ENCODE data around the gene RAB42.
"Not testable (repeated sequence)": the region's sequence is repeated elsewhere in the genome, so short reads cannot be mapped to it uniquely, and the experiment has no call there.

RAB42 gene

DNA sequence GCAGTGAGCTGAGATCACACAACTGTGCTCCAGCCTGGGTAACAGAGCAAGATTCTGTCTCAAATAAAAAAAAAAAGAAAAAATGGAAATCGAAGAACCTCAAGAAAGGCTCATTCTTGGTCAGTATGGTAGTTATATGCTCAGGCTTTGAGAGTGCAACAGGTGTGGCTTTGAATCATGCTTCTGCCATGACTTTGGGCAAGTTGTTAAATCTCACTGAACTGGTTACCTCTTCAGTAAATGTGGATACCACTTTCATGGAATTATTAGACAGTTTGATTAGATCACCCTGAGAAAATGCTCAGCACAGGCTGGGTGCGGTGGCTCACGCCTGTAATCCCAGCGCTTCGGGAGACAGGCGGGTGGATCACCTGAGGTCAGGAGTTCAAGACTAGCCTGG, 26.3 kb upstream of the RAB42 start:
- Histone ChIP-seq H3K9me3 (ENCODE audit: control insufficient read depth, low read length) (no peaks in the 10 kb centered on the region), H2AK5ac (ENCODE audit: low read length, severe bottlenecking) (no peak overlapping the region), H3K79me1 (replicated peaks; ENCODE audit: low read length, poor library complexity, severe bottlenecking) (peaks cover 11% of the 10 kb centered on the region), H2BK5ac (ENCODE audit: low read depth, low read length, poor library complexity, severe bottlenecking) (no peak overlapping the region), H3K18ac (ENCODE audit: low read depth in 1 of 2, low read length in 2 of 2) (no peak overlapping the region), H3K36me3 (ENCODE audit: control insufficient read depth in 1 of 2, insufficient read depth in 2 of 2, low read depth in 1 of 2, low read length in 2 of 2) (peaks cover 53 to 74% of the 10 kb centered on the region in 2 experiments), H2BK120ac (ENCODE audit: low read depth, low read length) (no peak overlapping the region), H2BK15ac (ENCODE audit: low read depth, poor library complexity, severe bottlenecking) (no peak overlapping the region), H3K9ac (ENCODE audit: low read length) (no peak overlapping the region), H3K14ac (ENCODE audit: low read length in 2 of 2) (no peak overlapping the region), H2BK12ac (ENCODE audit: low read length in 2 of 2) (no peak overlapping the region), H3K23ac (ENCODE audit: low read length in 2 of 2) (no peak overlapping the region), H3K27me3 (ENCODE audit: control insufficient read depth in 1 of 2, insufficient read depth in 1 of 2, low read length in 2 of 2) (no peaks in the 10 kb centered on the region), H4K8ac (ENCODE audit: low read length) (no peak overlapping the region), H2AFZ (ENCODE audit: low read depth, low read length) (no peak overlapping the region), H3K4me3 (ENCODE audit: insufficient read depth in 1 of 2, low read depth in 1 of 2, low read length in 2 of 2) (no peak overlapping the region), H3K4ac (ENCODE audit: low read depth in 1 of 2, low read length in 2 of 2) (no peak overlapping the region), H3K27ac (ENCODE audit: low read length, poor library complexity, severe bottlenecking) (no peak overlapping the region), H4K91ac (ENCODE audit: low read length) (no peak overlapping the region), H3K4me2 (ENCODE audit: low read length, poor library complexity, severe bottlenecking) (no peak overlapping the region), H3K4me1 (ENCODE audit: control insufficient read depth, insufficient read depth, low read depth, low read length) (no peaks in the 10 kb centered on the region)
- 100% methylated on average over 6 of the region's 6 CpGs for WGBS
- no peak for DNase-seq

DNA sequence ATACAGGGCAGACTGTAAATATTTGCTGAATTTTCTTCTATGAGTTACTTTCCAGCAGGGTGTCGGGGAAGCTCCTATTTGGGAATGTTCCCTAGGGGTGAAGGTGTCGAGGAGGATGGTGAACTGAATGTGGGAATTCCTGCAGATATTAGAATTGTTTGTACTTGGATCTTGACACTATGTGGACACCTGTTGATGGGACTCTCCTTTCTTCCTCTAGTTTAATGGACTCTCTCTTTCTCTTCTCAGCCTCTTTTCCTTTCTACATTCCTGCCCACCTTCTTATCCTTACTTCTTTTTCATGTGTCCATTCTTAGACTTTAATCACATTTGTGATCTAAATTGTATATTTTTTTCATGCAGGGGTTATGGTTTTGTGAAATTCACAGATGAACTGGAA, 25.1 kb upstream of the RAB42 start:
- Histone ChIP-seq H3K27me3 (ENCODE audit: control insufficient read depth in 1 of 2, insufficient read depth in 1 of 2, low read length in 2 of 2) (no peaks in the 10 kb centered on the region), H3K4me1 (ENCODE audit: control insufficient read depth, insufficient read depth, low read depth, low read length) (no peaks in the 10 kb centered on the region), H2BK120ac (ENCODE audit: low read depth, low read length) (no peak overlapping the region), H3K9me3 (ENCODE audit: control insufficient read depth, low read length) (no peaks in the 10 kb centered on the region), H3K4ac (ENCODE audit: low read depth in 1 of 2, low read length in 2 of 2) (no peak overlapping the region), H2BK5ac (ENCODE audit: low read depth, low read length, poor library complexity, severe bottlenecking) (no peak overlapping the region), H2BK15ac (ENCODE audit: low read depth, poor library complexity, severe bottlenecking) (no peak overlapping the region), H3K23ac (ENCODE audit: low read length in 2 of 2) (no peak overlapping the region), H2AK5ac (ENCODE audit: low read length, severe bottlenecking) (no peak overlapping the region), H4K91ac (ENCODE audit: low read length) (no peak overlapping the region), H2BK12ac (ENCODE audit: low read length in 2 of 2) (no peak overlapping the region), H4K8ac (ENCODE audit: low read length) (no peak overlapping the region), H3K4me3 (ENCODE audit: insufficient read depth in 1 of 2, low read depth in 1 of 2, low read length in 2 of 2) (no peak overlapping the region), H2AFZ (ENCODE audit: low read depth, low read length) (no peak overlapping the region), H3K36me3 (ENCODE audit: control insufficient read depth in 1 of 2, insufficient read depth in 2 of 2, low read depth in 1 of 2, low read length in 2 of 2) (peaks cover 50 to 74% of the 10 kb centered on the region in 2 experiments), H3K14ac (ENCODE audit: low read length in 2 of 2) (no peak overlapping the region), H3K4me2 (ENCODE audit: low read length, poor library complexity, severe bottlenecking) (no peak overlapping the region), H3K79me1 (replicated peaks; ENCODE audit: low read length, poor library complexity, severe bottlenecking) (peaks cover 8% of the 10 kb centered on the region), H3K18ac (ENCODE audit: low read depth in 1 of 2, low read length in 2 of 2) (no peak overlapping the region), H3K9ac (ENCODE audit: low read length) (no peak overlapping the region), H3K27ac (ENCODE audit: low read length, poor library complexity, severe bottlenecking) (no peak overlapping the region)
- no CpG with 5 or more reads among the region's 2 CpGs for WGBS
- no peak for DNase-seq

DNA sequence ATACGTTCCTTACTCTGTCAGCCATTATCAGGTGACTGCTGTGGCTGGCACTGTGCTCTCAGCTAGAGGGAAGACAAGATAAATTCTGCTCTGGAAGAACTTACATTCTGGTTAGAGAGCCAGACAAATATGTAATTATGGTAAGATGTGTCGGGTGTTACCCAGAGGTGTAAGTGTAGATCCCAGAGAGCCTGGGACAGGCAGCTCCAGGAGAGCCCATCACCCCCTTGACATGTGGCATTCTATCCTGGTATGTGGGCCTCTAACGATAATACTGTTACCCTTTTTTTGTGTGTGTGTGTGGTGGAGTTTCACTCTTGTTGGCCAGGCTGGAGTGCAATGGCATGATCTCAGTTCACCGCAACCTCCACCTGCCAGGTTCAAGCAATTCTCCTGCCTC, 20.2 kb upstream of the RAB42 start:
- H3K27ac ChIP-seq (ENCODE audit: low read length, poor library complexity, severe bottlenecking), result no peak overlapping the region
- H2AFZ ChIP-seq (ENCODE audit: low read depth, low read length), result no peak overlapping the region
- H3K18ac ChIP-seq (ENCODE audit: low read depth in 1 of 2, low read length in 2 of 2), result no peak overlapping the region
- no peak overlapping the region for H3K9ac ChIP-seq (ENCODE audit: low read length)
- no peak overlapping the region for H2BK5ac ChIP-seq (ENCODE audit: low read depth, low read length, poor library complexity, severe bottlenecking)
- WGBS, result over 99% methylated on average over 4 of the region's 4 CpGs
- no peak overlapping the region for H2BK12ac ChIP-seq (ENCODE audit: low read length in 2 of 2)
- H3K14ac ChIP-seq (ENCODE audit: low read length in 2 of 2), result no peak overlapping the region
- peaks cover 52 to 67% of the 10 kb centered on the region in 2 experiments for H3K36me3 ChIP-seq (ENCODE audit: control insufficient read depth in 1 of 2, insufficient read depth in 2 of 2, low read depth in 1 of 2, low read length in 2 of 2)
- no peak overlapping the region for H2BK120ac ChIP-seq (ENCODE audit: low read depth, low read length)
- DNase-seq, result no peak
- H3K4me3 ChIP-seq (ENCODE audit: insufficient read depth in 1 of 2, low read depth in 1 of 2, low read length in 2 of 2), result no peak overlapping the region
- H2BK15ac ChIP-seq (ENCODE audit: low read depth, poor library complexity, severe bottlenecking), result no peak overlapping the region
- H4K8ac ChIP-seq (ENCODE audit: low read length), result no peak overlapping the region
- H3K79me1 ChIP-seq (replicated peaks; ENCODE audit: low read length, poor library complexity, severe bottlenecking), result peaks cover 8% of the 10 kb centered on the region
- no peak overlapping the region for H2AK5ac ChIP-seq (ENCODE audit: low read length, severe bottlenecking)
- no peak overlapping the region for H3K23ac ChIP-seq (ENCODE audit: low read length in 2 of 2)
- no peak overlapping the region for H3K4me2 ChIP-seq (ENCODE audit: low read length, poor library complexity, severe bottlenecking)
- no peaks in the 10 kb centered on the region for H3K9me3 ChIP-seq (ENCODE audit: control insufficient read depth, low read length)
- no peak overlapping the region for H3K4ac ChIP-seq (ENCODE audit: low read depth in 1 of 2, low read length in 2 of 2)
- H3K27me3 ChIP-seq (ENCODE audit: control insufficient read depth in 1 of 2, insufficient read depth in 1 of 2, low read length in 2 of 2), result no peaks in the 10 kb centered on the region
- H4K91ac ChIP-seq (ENCODE audit: low read length), result no peak overlapping the region
- no peaks in the 10 kb centered on the region for H3K4me1 ChIP-seq (ENCODE audit: control insufficient read depth, insufficient read depth, low read depth, low read length)

DNA sequence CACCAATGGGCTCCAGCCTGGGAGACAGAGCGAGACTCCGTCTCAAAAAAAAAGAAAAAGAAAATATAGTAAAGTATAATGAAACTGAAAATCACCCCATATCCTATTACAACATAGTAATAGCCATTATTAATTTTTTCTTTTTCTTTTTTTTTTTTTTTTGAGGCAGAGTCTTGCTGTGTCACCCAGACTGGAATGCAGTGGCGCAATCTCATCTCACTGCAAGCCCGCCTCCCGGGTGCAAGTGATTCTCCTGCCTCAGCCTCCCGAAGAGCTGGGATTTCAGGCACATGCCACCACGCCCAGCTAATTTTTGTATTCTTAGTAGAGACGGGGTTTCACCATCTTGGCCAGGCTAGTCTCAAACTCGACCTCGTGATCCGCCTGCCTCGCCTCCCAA, 19.2 kb upstream of the RAB42 start:
- H2BK15ac ChIP-seq (ENCODE audit: low read depth, poor library complexity, severe bottlenecking); H3K79me1 ChIP-seq (replicated peaks; ENCODE audit: low read length, poor library complexity, severe bottlenecking); H2BK5ac ChIP-seq (ENCODE audit: low read depth, low read length, poor library complexity, severe bottlenecking); H3K4me2 ChIP-seq (ENCODE audit: low read length, poor library complexity, severe bottlenecking); H3K9ac ChIP-seq (ENCODE audit: low read length); H3K23ac ChIP-seq (ENCODE audit: low read length in 2 of 2); H3K18ac ChIP-seq (ENCODE audit: low read depth in 1 of 2, low read length in 2 of 2); H3K27me3 ChIP-seq (ENCODE audit: control insufficient read depth in 1 of 2, insufficient read depth in 1 of 2, low read length in 2 of 2); H3K27ac ChIP-seq (ENCODE audit: low read length, poor library complexity, severe bottlenecking); H3K4me3 ChIP-seq (ENCODE audit: insufficient read depth in 1 of 2, low read depth in 1 of 2, low read length in 2 of 2); H4K8ac ChIP-seq (ENCODE audit: low read length); H3K14ac ChIP-seq (ENCODE audit: low read length in 2 of 2); H3K9me3 ChIP-seq (ENCODE audit: control insufficient read depth, low read length); H3K4me1 ChIP-seq (ENCODE audit: control insufficient read depth, insufficient read depth, low read depth, low read length); H2AFZ ChIP-seq (ENCODE audit: low read depth, low read length); H3K4ac ChIP-seq (ENCODE audit: low read depth in 1 of 2, low read length in 2 of 2); H2BK120ac ChIP-seq (ENCODE audit: low read depth, low read length); H4K91ac ChIP-seq (ENCODE audit: low read length); H2BK12ac ChIP-seq (ENCODE audit: low read length in 2 of 2); H2AK5ac ChIP-seq (ENCODE audit: low read length, severe bottlenecking): not testable (repeated sequence)
- DNase-seq, result peak; percentile 40
- WGBS, result 88% methylated on average over 10 of the region's 12 CpGs
- H3K36me3 ChIP-seq (ENCODE audit: control insufficient read depth in 1 of 2, insufficient read depth in 2 of 2, low read depth in 1 of 2, low read length in 2 of 2), result peaks cover 50 to 67% of the 10 kb centered on the region in 2 experiments

Data from mesenchymal stem cell (in vitro differentiated cells and primary cell).